K562 (cell line): ENCODE results near the gene MEST. TPM values are rescaled to one million over a fixed set of nuclear protein-coding genes. Genes with fewer than 3 reads are reported as not detected.

ENCODE experiments used
- ATAC-seq: fragments of 200-7000 bp; cut with Tn5 transposase; 3 replicates; pipeline ENCODE4 v1.9.1; 2020; ENCODE audit warnings: moderate library complexity
- BruUV-seq: library from RNA; stranded (reverse); fragments of 400-500 nt; replicated peaks from 2 replicates; lab custom pipeline; 2021; lab: Mats Ljungman, UMichigan
- CTCF ChIA-PET: fragments of 300-600 bp; formaldehyde crosslinking; extraction: SDS; loops from one replicate; lab custom pipeline; 2021; ENCODE audit warnings: low intra/inter-chr PET ratio; lab: Yijun Ruan, JAX
- POLR2A ChIA-PET: fragments of 300-600, 350-650 bp; sonication (Branson Sonifier 250); formaldehyde crosslinking; extraction: SDS; loops from one replicate; lab custom pipeline; 2021; ENCODE audit warnings: antibody characterized with exemption, inconsistent platforms; lab: Yijun Ruan, JAX
- DNase-seq, 4 experiments: peaks; one replicate each; pipeline versions ENCODE4 v3.0.0 to v3.0.0-alpha.2; 2011 to 2018; ENCODE audit warnings: low spot score in 3 of 4, mixed read lengths in 3 of 4; ENCODE audit errors: extremely low read depth in 1 of 4
- FAIRE-seq: peaks from 2 replicates; lab custom pipeline; 2011; peaks lifted over from hg19 to GRCh38; lab: Jason Lieb, UNC
- H2AFZ ChIP-seq: 2 replicates; pipeline ENCODE4 v1.6.0; 2011; ENCODE audit warnings: low read depth, low read length, control low read depth, inconsistent platforms
- H3K27ac ChIP-seq: fragments of 200-600 bp; 3 replicates; pipeline ENCODE4 v1.8.0; 2011; ENCODE audit warnings: low read depth, mild to moderate bottlenecking, control low read depth, inconsistent platforms, low read length, moderate library complexity, mixed read lengths; ENCODE audit errors: extremely low read depth
- H3K27me3 ChIP-seq, 2 experiments: fragments of 300-600 bp in 1 of 2; 2 replicates in 1 of 2; 3 replicates in 1 of 2; pipeline versions ENCODE4 v1.6.0 to v1.8.0; 2011; ENCODE audit warnings: inconsistent platforms in 2 of 2, low read length in 2 of 2, mild to moderate bottlenecking in 1 of 2, mixed read lengths in 1 of 2, moderate library complexity in 1 of 2; ENCODE audit not compliant: control insufficient read depth in 2 of 2, insufficient read depth in 2 of 2
- H3K36me3 ChIP-seq: fragments of 300-600 bp; 3 replicates; pipeline ENCODE4 v1.8.0; 2011; ENCODE audit warnings: mild to moderate bottlenecking, low read length, inconsistent platforms; ENCODE audit not compliant: control insufficient read depth, insufficient read depth
- H3K4me1 ChIP-seq, 2 experiments: fragments of 200-600 bp in 1 of 2; replicated peaks in 1 of 2; 2 replicates in 1 of 2; 3 replicates in 1 of 2; pipeline versions ENCODE4 v1.5.1 to v1.8.0; 2011; ENCODE audit warnings: inconsistent platforms in 2 of 2, low read length in 2 of 2, mild to moderate bottlenecking in 1 of 2, mixed read lengths in 1 of 2, moderate library complexity in 1 of 2; ENCODE audit not compliant: control insufficient read depth in 2 of 2, insufficient read depth in 2 of 2
- H3K4me2 ChIP-seq: 2 replicates; pipeline ENCODE4 v1.6.1; 2011; ENCODE audit warnings: low read length, control low read depth, inconsistent platforms, mixed read lengths; ENCODE audit not compliant: insufficient read depth
- H3K4me3 ChIP-seq: fragments of 200-600 bp; sonication (generic), shearing (Covaris generic); 2 replicates; pipeline ENCODE4 v1.5.1; 2016; ENCODE audit warnings: control low read depth, inconsistent platforms
- H3K79me2 ChIP-seq: fragments of 200-600 bp; 3 replicates; pipeline ENCODE4 v1.8.0; 2011; ENCODE audit warnings: low read length, inconsistent platforms; ENCODE audit not compliant: control insufficient read depth, insufficient read depth
- H3K9ac ChIP-seq, 2 experiments: 2 replicates each; pipeline versions ENCODE4 v1.6.0 to v1.6.1; 2011; ENCODE audit warnings: low read depth in 2 of 2, low read length in 2 of 2, control low read depth in 1 of 2, inconsistent platforms in 1 of 2, mild to moderate bottlenecking in 1 of 2, mixed read lengths in 1 of 2; ENCODE audit not compliant: insufficient read depth in 1 of 2
- H3K9me1 ChIP-seq: one replicate; pipeline ENCODE4 v1.6.0; 2011; ENCODE audit warnings: inconsistent platforms, mild to moderate bottlenecking, low read length, moderate library complexity; ENCODE audit not compliant: control insufficient read depth, insufficient read depth
- H3K9me3 ChIP-seq: replicated peaks from 2 replicates; pipeline ENCODE4 v1.5.1; 2011; ENCODE audit warnings: low read depth, low read length, inconsistent platforms; ENCODE audit not compliant: control insufficient read depth, insufficient read depth
- H4K20me1 ChIP-seq: replicated peaks from 2 replicates; pipeline ENCODE4 v1.6.1; 2011; ENCODE audit warnings: low read length, inconsistent platforms, mixed read lengths; ENCODE audit not compliant: control insufficient read depth, insufficient read depth
- ARID3A ChIP-seq: IDR thresholded peaks from 2 replicates; pipeline ENCODE4 v1.6.1; 2012; ENCODE audit warnings: low read depth, low read length, improper control_type of control experiment, borderline replicate concordance
- CEBPB ChIP-seq: fragments of 450-650 bp; IDR thresholded peaks from 2 replicates; pipeline ENCODE4 v1.6.1; 2016; ENCODE audit warnings: missing genetic modification characterization, missing compliant biosample characterization
- CLOCK ChIP-seq: fragments of 250-450 bp; sonication (Bioruptor Pico); IDR thresholded peaks from 2 replicates; pipeline ENCODE4 v1.4.0; 2020; ENCODE audit warnings: mild to moderate bottlenecking, moderate library complexity, borderline replicate concordance
- ETS2 ChIP-seq: IDR thresholded peaks from 2 replicates; pipeline ENCODE4 v1.6.1; 2016; ENCODE audit warnings: borderline replicate concordance, missing genetic modification characterization, mild to moderate bottlenecking, moderate library complexity, missing compliant biosample characterization; ENCODE audit not compliant: poor library complexity, severe bottlenecking
- EZH2 ChIP-seq: IDR thresholded peaks from 2 replicates; pipeline ENCODE4 v1.6.1; 2012; ENCODE audit warnings: low read depth, mild to moderate bottlenecking, inconsistent platforms, low read length, borderline replicate concordance
- HBP1 ChIP-seq: fragments of 450-650 bp; formaldehyde crosslinking; IDR thresholded peaks from 2 replicates; pipeline ENCODE4 v1.4.0; 2022; ENCODE audit warnings: missing genetic modification characterization
- MTA1 ChIP-seq: fragments of 450-650 bp; IDR thresholded peaks from 2 replicates; pipeline ENCODE4 v1.6.1; 2017; ENCODE audit warnings: borderline replicate concordance
- NR2C2 ChIP-seq, 2 experiments: fragments of 200-800 bp in 1 of 2; sonication (Bioruptor generic) in 1 of 2; sonication (generic) in 1 of 2; formaldehyde crosslinking in 1 of 2; IDR thresholded peaks; 2 replicates each; pipeline versions ENCODE4 v1.6.1 to v1.8.0; 2016 to 2022; ENCODE audit warnings: mild to moderate bottlenecking in 1 of 2, missing compliant biosample characterization in 1 of 2, missing genetic modification characterization in 1 of 2, missing genetic modification reagents in 1 of 2
- PKNOX1 ChIP-seq: fragments of 450-650 bp; IDR thresholded peaks from 2 replicates; pipeline ENCODE4 v1.6.1; 2016
- TAF7 ChIP-seq: fragments of 450-650 bp; IDR thresholded peaks from 2 replicates; pipeline ENCODE4 v1.6.1; 2016; ENCODE audit warnings: missing genetic modification characterization, missing compliant biosample characterization
- TFE3 ChIP-seq: fragments of 450-650 bp; formaldehyde crosslinking; IDR thresholded peaks from 2 replicates; pipeline ENCODE4 v1.4.0; 2020; ENCODE audit warnings: mild to moderate bottlenecking, mixed read lengths
- ZBED1 ChIP-seq: IDR thresholded peaks from 2 replicates; pipeline ENCODE4 v1.6.1; 2014
- ZKSCAN8 ChIP-seq: fragments of 200-800 bp; sonication (Bioruptor generic); IDR thresholded peaks from 2 replicates; pipeline ENCODE4 v1.6.1; 2016; ENCODE audit warnings: missing genetic modification characterization, missing compliant biosample characterization
- ZNF184 ChIP-seq: sonication (generic); formaldehyde crosslinking; IDR thresholded peaks from 2 replicates; pipeline ENCODE4 v1.5.0; 2020; ENCODE audit warnings: missing genetic modification reagents
- WGBS: fragments of 100-300 bp; shearing (Covaris generic); methylation state at CpG from one replicate; pipeline ENCODE4 v1.1.6; 2016; ENCODE audit warnings: low coverage, mixed read lengths; ENCODE audit not compliant: insufficient coverage; ENCODE audit errors: missing lambda C conversion rate; 5-methylcytosine and 5-hydroxymethylcytosine counted together
- in situ Hi-C: fragments of 300-500 bp; cut with MboI; formaldehyde crosslinking; loops from 4 replicates; pipeline ENCODE4 v1.15.0; 2018; ENCODE audit warnings: inconsistent platforms, mixed read lengths
- intact Hi-C: fragments of 100-400 bp; cut with micrococcal nuclease; formaldehyde crosslinking; loops from 2 replicates; pipeline ENCODE4 v1.14.2; 2022
- polyA plus RNA-seq, 8 experiments: library from polyadenylated mRNA; depleted of rRNA in 4 of 8; stranded (reverse) in 5 of 8; unstranded in 3 of 8; fragments of >200 nt; fragmentation: Nextera tagmentation in 2 of 8; fragmentation: Illumina TruSeq in 1 of 8; extraction: Ambion mirVana in 2 of 8; extraction: Trizol in 1 of 8; gene quantifications; 2 replicates each; pipeline versions ENCODE4 v1.2.1 to v1.2.3, GENCODE V29; 2011 to 2014; ENCODE audit warnings: inconsistent platforms in 1 of 8, missing spikeins in 1 of 8
- total RNA-seq, 7 experiments: library from RNA; depleted of rRNA in 6 of 7; stranded (reverse); fragments of >200 nt in 6 of 7; fragmentation: Illumina TruSeq in 2 of 7; extraction: Trizol in 2 of 7; gene quantifications; 2 replicates each; pipeline versions ENCODE4 v1.2.1 to v1.2.3, GENCODE V29; 2011 to 2021; ENCODE audit warnings: low replicate concordance in 1 of 7

Gene MEST
- total and polyA plus RNA-seq, 9 of the 15 experiments (the other 6 are each of a cell fraction or from before 2014, with no cell fraction given), result 0.04 to 0.74 (median 0.36) TPM; not detected in 1

- no TSS peak for BruUV-seq
- Histone ChIP-seq H3K4me2 (no peak overlapping the region), H3K27ac (no peak overlapping the region), H3K4me3 (no peak overlapping the region), H2AFZ (no peak overlapping the region), H3K79me2 (no peaks in the 10 kb centered on the region), H4K20me1 (no peaks in the 10 kb centered on the region), H3K9me1 (no peaks in the 10 kb centered on the region), H3K36me3 (no peaks in the 10 kb centered on the region), H3K27me3 (peaks cover 0 to 5% of the 10 kb centered on the region in 2 experiments; a peak in 2 of 5 replicates), H3K9me3 (no peaks in the 10 kb centered on the region), H3K4me1 (no peaks in the 10 kb centered on the region), H3K9ac (no peak overlapping the region)
- FAIRE-seq (no peak), ATAC-seq (no peak), DNase-seq (no peak)
- in situ Hi-C loops, result no loop called here
- intact Hi-C loops, result no loop called here
- WGBS, result 10% methylated on average over 3 of the region's 3 CpGs
- ChIA-PET CTCF (no interaction called here), POLR2A (interaction anchor here (0.6 to 1.3 kb wide), 4 partner anchors 11 to 356 kb away, joined by 3 to 4 read pairs (median 3); partner anchors contain the start of gene CEP41)
- TF ChIP-seq ZKSCAN8 (CRISPR knock-in tag), result no peak
- TF ChIP-seq TFE3, result no peak
- TF ChIP-seq ARID3A, result no peak
- no peak for TF ChIP-seq NR2C2 (CRISPR knock-in tag; IDR thresholded peaks at IDR 0.05)
- TF ChIP-seq NR2C2 (tag; IDR thresholded peaks at IDR 0.05), result no peak
- no peak for TF ChIP-seq TAF7 (tag)
- no peak for TF ChIP-seq ZBED1
- TF ChIP-seq EZH2, result no peak
- no peak for TF ChIP-seq ETS2 (tag)
- TF ChIP-seq CLOCK (CRISPR knock-in tag), result no peak
- no peak for TF ChIP-seq MTA1
- TF ChIP-seq CEBPB (tag), result no peak
- TF ChIP-seq ZNF184 (CRISPR knock-in tag), result no peak
- TF ChIP-seq HBP1 (CRISPR knock-in tag), result no peak
- no peak for TF ChIP-seq PKNOX1
Measured at GRCh38 chr7:130452951-130453350, 38.9 kb upstream of the MEST start.
